T-helper 1 cell treated with Interleukin-12 subunit alpha and Interleukin-12 subunit beta and Interleukin-4 antibody, amounts not matched to agents 30 μg/mL and 1 μg/mL, for 36 hours (primary cell): Measurements from ENCODE around the gene SIPA1L3.
"Not testable (repeated sequence)": the region's sequence is repeated elsewhere in the genome, so short reads cannot be mapped to it uniquely, and the experiment has no call there.

Experiments
- H3K27ac Mint-ChIP-seq: one replicate; pipeline ENCODE4 v1.8.0; 2021; ENCODE audit warnings: mild to moderate bottlenecking, mixed read lengths
- H3K27me3 Mint-ChIP-seq: one replicate; pipeline ENCODE4 v1.8.0; 2021; ENCODE audit warnings: low read depth, mixed read lengths
- H3K36me3 Mint-ChIP-seq: one replicate; pipeline ENCODE4 v1.8.0; 2021; ENCODE audit warnings: low read depth, mixed read lengths
- H3K4me1 Mint-ChIP-seq: one replicate; pipeline ENCODE4 v1.8.0; 2021; ENCODE audit warnings: low read depth, mixed read lengths
- H3K4me3 Mint-ChIP-seq: one replicate; pipeline ENCODE4 v1.8.0; 2021; ENCODE audit warnings: mild to moderate bottlenecking, moderate library complexity, mixed read lengths
- H3K9me3 Mint-ChIP-seq: one replicate; pipeline ENCODE4 v1.8.0; 2021; ENCODE audit warnings: mixed read lengths

SIPA1L3 gene

GRCh38 chr19:38211151-38211591 lies 304.2 kb downstream of the SIPA1L3 start:
- Mint-ChIP-seq H3K4me3 (no peak overlapping the region), H3K36me3 (peaks cover 2% of the 10 kb centered on the region), H3K27ac (no peak overlapping the region), H3K4me1 (peaks cover 11% of the 10 kb centered on the region), H3K9me3 (no peaks in the 10 kb centered on the region), H3K27me3 (peaks cover 51% of the 10 kb centered on the region)

- Mint-ChIP-seq H3K27ac (no peak overlapping the region), H3K4me1 (peaks cover 11% of the 10 kb centered on the region), H3K27me3 (peaks cover 51% of the 10 kb centered on the region), H3K9me3 (no peaks in the 10 kb centered on the region), H3K36me3 (peaks cover 2% of the 10 kb centered on the region), H3K4me3 (no peak overlapping the region)
Measured at GRCh38 chr19:38211766-38212165, 304.8 kb downstream of the SIPA1L3 start.

GRCh38 chr19:38213469-38213868 lies 306.5 kb downstream of the SIPA1L3 start:
- Mint-ChIP-seq H3K36me3 (peaks cover 2% of the 10 kb centered on the region), H3K4me3 (no peak overlapping the region), H3K27ac (no peak overlapping the region), H3K4me1 (peaks cover 11% of the 10 kb centered on the region), H3K27me3 (peaks cover 44% of the 10 kb centered on the region), H3K9me3 (no peaks in the 10 kb centered on the region)

- peak overlapping the region; percentile 3 for H3K4me3 Mint-ChIP-seq
- H3K9me3 Mint-ChIP-seq: no peaks in the 10 kb centered on the region
- peaks cover 11% of the 10 kb centered on the region for H3K4me1 Mint-ChIP-seq
- peaks cover 2% of the 10 kb centered on the region for H3K36me3 Mint-ChIP-seq
- H3K27me3 Mint-ChIP-seq: peaks cover 39% of the 10 kb centered on the region
- H3K27ac Mint-ChIP-seq: peak overlapping the region; percentile 71
Measured at GRCh38 chr19:38213911-38214625, 307.1 kb downstream of the SIPA1L3 start.

- no peaks in the 10 kb centered on the region for H3K9me3 Mint-ChIP-seq
- peaks cover 31% of the 10 kb centered on the region for H3K27me3 Mint-ChIP-seq
- H3K4me3 Mint-ChIP-seq: no peak overlapping the region
- peaks cover 11% of the 10 kb centered on the region for H3K4me1 Mint-ChIP-seq
- H3K36me3 Mint-ChIP-seq: peaks cover 2% of the 10 kb centered on the region
- no peak overlapping the region for H3K27ac Mint-ChIP-seq
Measured at GRCh38 chr19:38216785-38217641, 310.0 kb downstream of the SIPA1L3 start.

- no peak overlapping the region for H3K27ac Mint-ChIP-seq
- peaks cover 34% of the 10 kb centered on the region for H3K27me3 Mint-ChIP-seq
Measured at GRCh38 chr19:38218204-38218603, 311.2 kb downstream of the SIPA1L3 start.

GRCh38 chr19:38219221-38219620 lies 312.2 kb downstream of the SIPA1L3 start:
- Mint-ChIP-seq H3K4me1 (peaks cover 10% of the 10 kb centered on the region), H3K9me3 (no peaks in the 10 kb centered on the region), H3K36me3 (no peaks in the 10 kb centered on the region), H3K27me3 (peaks cover 34% of the 10 kb centered on the region), H3K27ac (no peak overlapping the region), H3K4me3 (no peak overlapping the region)

More at GRCh38 chr19:38218204-38218603, 311.2 kb downstream of the SIPA1L3 start:
- Mint-ChIP-seq H3K9me3 (no peaks in the 10 kb centered on the region), H3K4me1 (peaks cover 13% of the 10 kb centered on the region), H3K4me3 (no peak overlapping the region), H3K36me3 (peaks cover 2% of the 10 kb centered on the region)

- H3K4me3 Mint-ChIP-seq: no peak overlapping the region
- H3K27me3 Mint-ChIP-seq: peaks cover 36% of the 10 kb centered on the region
- no peaks in the 10 kb centered on the region for H3K36me3 Mint-ChIP-seq
- no peaks in the 10 kb centered on the region for H3K9me3 Mint-ChIP-seq
- H3K27ac Mint-ChIP-seq: no peak overlapping the region
- peaks cover 11% of the 10 kb centered on the region for H3K4me1 Mint-ChIP-seq
Measured at GRCh38 chr19:38221421-38221820, 314.4 kb downstream of the SIPA1L3 start.

- Mint-ChIP-seq H3K27me3 (peaks cover 43% of the 10 kb centered on the region), H3K9me3 (no peaks in the 10 kb centered on the region)
Measured at GRCh38 chr19:38221919-38222830, 315.2 kb downstream of the SIPA1L3 start.

GRCh38 chr19:38223119-38223523 lies 316.1 kb downstream of the SIPA1L3 start:
- peak overlapping the region; percentile 26 for H3K4me3 Mint-ChIP-seq
- no peaks in the 10 kb centered on the region for H3K36me3 Mint-ChIP-seq
- peaks cover 52% of the 10 kb centered on the region for H3K27me3 Mint-ChIP-seq
- H3K9me3 Mint-ChIP-seq: no peaks in the 10 kb centered on the region
- H3K4me1 Mint-ChIP-seq: peaks cover 14% of the 10 kb centered on the region
- no peak overlapping the region for H3K27ac Mint-ChIP-seq

More at GRCh38 chr19:38221919-38222830, 315.2 kb downstream of the SIPA1L3 start:
- no peak overlapping the region for H3K4me3 Mint-ChIP-seq
- H3K4me1 Mint-ChIP-seq: peaks cover 14% of the 10 kb centered on the region
- no peak overlapping the region for H3K27ac Mint-ChIP-seq
- no peaks in the 10 kb centered on the region for H3K36me3 Mint-ChIP-seq

- peaks cover 14% of the 10 kb centered on the region for H3K4me1 Mint-ChIP-seq
Measured at GRCh38 chr19:38223617-38224013, 316.6 kb downstream of the SIPA1L3 start.

GRCh38 chr19:38224014-38224862 lies 317.2 kb downstream of the SIPA1L3 start, which contains the start of gene DPF1:
DPF1 (minus strand) TSS chr19:38224222; CDS start chr19:38224142, 80 bp downstream.
- Mint-ChIP-seq H3K27me3 (peaks cover 58% of the 10 kb centered on the region), H3K9me3 (no peaks in the 10 kb centered on the region), H3K4me1 (peaks cover 14% of the 10 kb centered on the region), H3K4me3 (peak within 1 kb of the TSS; percentile 87), H3K36me3 (no peaks in the 10 kb centered on the region), H3K27ac (peak within 1 kb of the TSS; percentile 67)

More at GRCh38 chr19:38223617-38224013, 316.6 kb downstream of the SIPA1L3 start:
- Mint-ChIP-seq H3K36me3 (no peaks in the 10 kb centered on the region), H3K27me3 (peaks cover 54% of the 10 kb centered on the region), H3K27ac (no peak overlapping the region), H3K4me3 (peak overlapping the region; percentile 26), H3K9me3 (no peaks in the 10 kb centered on the region)

GRCh38 chr19:38224863-38225218 lies 317.8 kb downstream of the SIPA1L3 start:
- H3K27me3 Mint-ChIP-seq: peaks cover 59% of the 10 kb centered on the region
- not testable (repeated sequence) for H3K27ac Mint-ChIP-seq, H3K36me3 Mint-ChIP-seq, H3K4me3 Mint-ChIP-seq, H3K9me3 Mint-ChIP-seq
- H3K4me1 Mint-ChIP-seq: peaks cover 15% of the 10 kb centered on the region
